ENCODE results near the gene BPIFB4.

GRCh38 chr20:33054381-33054780 is 25.1 kb upstream of the BPIFB4 start:
- TF ChIP-seq CTCF (IDR thresholded peaks at IDR 0.05; ENCODE audit: low read depth, low read length): no peak
- no peak for TF ChIP-seq POLR2A (IDR thresholded peaks at IDR 0.05; ENCODE audit: extremely low read depth, insufficient read length)
- no peak for TF ChIP-seq MYC (IDR thresholded peaks at IDR 0.05; ENCODE audit: low read depth, low read length)
- no peak for TF ChIP-seq MAX (IDR thresholded peaks at IDR 0.05; ENCODE audit: low read depth, low read length)
